Gastrocnemius medialis (tissue), 4 donors: ENCODE data around the gene RBM47. TPM values are rescaled to one million over a fixed set of nuclear protein-coding genes. Genes with fewer than 3 reads are reported as not detected.

Experiments used
- ATAC-seq, 2 donors: fragments of 150-250 bp; one replicate each; pipeline ENCODE4 v1.9.1; 2016
- DNase-seq, 2 donors: peaks; one replicate each; pipeline ENCODE4 v3.0.0-alpha.2; 2019
- H3K27ac ChIP-seq, 4 donors: fragments of 200-600 bp; sonication (generic); 1 replicate in 1 of 4; 2 replicates in 3 of 4; pipeline ENCODE4 v1.5.1; 2016 to 2018; ENCODE audit warnings: mild to moderate bottlenecking in 2 of 4, moderate library complexity in 1 of 4
- H3K27me3 ChIP-seq, 3 donors: fragments of 200-600 bp; sonication (generic) in 2 of 3; 1 replicate in 1 of 3; 2 replicates in 2 of 3; pipeline versions ENCODE4 v1.5.1 to v1.6.0; 2016 to 2019; ENCODE audit warnings: mild to moderate bottlenecking in 1 of 3, moderate library complexity in 1 of 3
- H3K36me3 ChIP-seq, 2 donors: fragments of 200-600 bp; sonication (generic) in 1 of 2; one replicate each; pipeline ENCODE4 v1.5.1; 2017 to 2018
- H3K4me1 ChIP-seq, 2 donors: fragments of 200-600 bp; sonication (generic) in 1 of 2; one replicate each; pipeline ENCODE4 v1.5.1; 2016 to 2017; ENCODE audit warnings: mild to moderate bottlenecking in 2 of 2
- H3K4me3 ChIP-seq, 4 donors: fragments of 200-600 bp; sonication (generic) in 3 of 4; 1 replicate in 1 of 4; 2 replicates in 3 of 4; pipeline ENCODE4 v1.5.1; 2016 to 2019; ENCODE audit warnings: mild to moderate bottlenecking in 2 of 4
- H3K9me3 ChIP-seq, 3 donors: fragments of 200-600 bp; sonication (generic) in 2 of 3; 1 replicate in 1 of 3; 2 replicates in 2 of 3; pipeline ENCODE4 v1.5.1; 2016 to 2019
- POLR2A ChIP-seq, 2 donors: fragments of 450-650 bp; IDR thresholded peaks; one replicate each; pipeline ENCODE4 v1.6.1; 2017; ENCODE audit warnings: antibody characterized with exemption in 2 of 2, mild to moderate bottlenecking in 2 of 2, moderate library complexity in 2 of 2
- in situ Hi-C, 4 donors: fragments of 200-750 bp; cut with MboI; loops; one replicate each; pipeline versions ENCODE4 v1.15.0 to v1.8.0; 2017; ENCODE audit warnings: low sequenced_read_pairs in 4 of 4
- intact Hi-C: fragments of 100-400 bp; cut with DNase I; formaldehyde crosslinking; loops from one replicate; pipeline ENCODE4 v1.15.1; 2023; ENCODE audit warnings: low total_unique reads
- total RNA-seq, 4 donors: library from RNA; depleted of rRNA; stranded (reverse); fragments of >200 nt; gene quantifications; one replicate each; pipeline versions ENCODE4 v1.1.0 to v1.2.3, GENCODE V29; 2016
- TF ChIP-seq, protein P1 (sequence below), 5 experiments: fragments of 450-650 bp in 3 of 5; fragments of 200-600 bp in 2 of 5; sonication (generic) in 2 of 5; IDR thresholded peaks in 4 of 5; conservative IDR thresholded peaks in 1 of 5; 1 replicate in 4 of 5; 2 replicates in 1 of 5; pipeline ENCODE4 v1.5.1; 2016 to 2019; ENCODE audit warnings: antibody characterized with exemption in 5 of 5, mild to moderate bottlenecking in 3 of 5, moderate library complexity in 3 of 5

The RBM47 gene
- total RNA-seq, 4 donors from 2014 or later = 1.5 to 8.7 (median 4.3) TPM

DNA sequence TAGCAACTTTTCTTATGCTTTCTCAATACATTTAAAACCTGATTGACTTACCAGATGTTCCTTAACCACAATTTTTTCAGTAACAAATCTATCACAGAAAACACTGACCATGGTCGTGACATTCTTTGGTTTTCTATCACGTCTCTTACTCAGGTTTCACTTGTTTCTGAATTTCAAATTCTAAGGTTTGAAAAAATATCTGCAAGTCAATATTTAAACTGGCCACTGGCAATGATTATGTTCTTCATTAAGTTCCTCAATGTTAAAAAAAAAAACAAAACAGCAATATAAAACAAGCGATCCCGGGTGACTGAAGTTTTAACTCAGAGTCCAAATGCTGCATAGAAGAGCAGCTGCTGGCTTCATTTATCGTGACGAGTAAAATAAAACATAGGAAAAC is 128.9 kb downstream of the RBM47 start:
- Histone ChIP-seq H3K36me3 (no peaks in the 10 kb centered on the region), H3K27ac (no peak overlapping the region), H3K27me3 (no peaks in the 10 kb centered on the region), H3K4me1 (no peaks in the 10 kb centered on the region), H3K9me3 (no peaks in the 10 kb centered on the region), H3K4me3 (no peak overlapping the region)
- no peak for ATAC-seq
- DNase-seq = no peak
- TF ChIP-seq, protein P1, sequence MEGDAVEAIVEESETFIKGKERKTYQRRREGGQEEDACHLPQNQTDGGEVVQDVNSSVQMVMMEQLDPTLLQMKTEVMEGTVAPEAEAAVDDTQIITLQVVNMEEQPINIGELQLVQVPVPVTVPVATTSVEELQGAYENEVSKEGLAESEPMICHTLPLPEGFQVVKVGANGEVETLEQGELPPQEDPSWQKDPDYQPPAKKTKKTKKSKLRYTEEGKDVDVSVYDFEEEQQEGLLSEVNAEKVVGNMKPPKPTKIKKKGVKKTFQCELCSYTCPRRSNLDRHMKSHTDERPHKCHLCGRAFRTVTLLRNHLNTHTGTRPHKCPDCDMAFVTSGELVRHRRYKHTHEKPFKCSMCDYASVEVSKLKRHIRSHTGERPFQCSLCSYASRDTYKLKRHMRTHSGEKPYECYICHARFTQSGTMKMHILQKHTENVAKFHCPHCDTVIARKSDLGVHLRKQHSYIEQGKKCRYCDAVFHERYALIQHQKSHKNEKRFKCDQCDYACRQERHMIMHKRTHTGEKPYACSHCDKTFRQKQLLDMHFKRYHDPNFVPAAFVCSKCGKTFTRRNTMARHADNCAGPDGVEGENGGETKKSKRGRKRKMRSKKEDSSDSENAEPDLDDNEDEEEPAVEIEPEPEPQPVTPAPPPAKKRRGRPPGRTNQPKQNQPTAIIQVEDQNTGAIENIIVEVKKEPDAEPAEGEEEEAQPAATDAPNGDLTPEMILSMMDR (IDR thresholded peaks at IDR 0.05 in 4 of 5, conservative IDR thresholded peaks at IDR 0.05 in 1 of 5) = no peak
- TF ChIP-seq POLR2A (IDR thresholded peaks at IDR 0.05) = no peak
- in situ Hi-C loops = no loop called here
- intact Hi-C loops = no loop called here

GRCh38 chr4:40493160-40493559 is 136.5 kb downstream of the RBM47 start:
- DNase-seq = no peak
- ATAC-seq = no peak
- in situ Hi-C loops = no loop called here
- H3K36me3 ChIP-seq = no peaks in the 10 kb centered on the region
- H3K27ac ChIP-seq = no peak overlapping the region
- no peak overlapping the region for H3K4me3 ChIP-seq
- H3K27me3 ChIP-seq = no peaks in the 10 kb centered on the region
- TF ChIP-seq, protein P1 (IDR thresholded peaks at IDR 0.05 in 4 of 5, conservative IDR thresholded peaks at IDR 0.05 in 1 of 5) = no peak
- TF ChIP-seq POLR2A (IDR thresholded peaks at IDR 0.05) = no peak
- intact Hi-C loops = no loop called here
- H3K9me3 ChIP-seq = no peaks in the 10 kb centered on the region
- H3K4me1 ChIP-seq = no peaks in the 10 kb centered on the region

- TF ChIP-seq, protein P1 (IDR thresholded peaks at IDR 0.05 in 4 of 5, conservative IDR thresholded peaks at IDR 0.05 in 1 of 5) = no peak
- no peak for TF ChIP-seq POLR2A (IDR thresholded peaks at IDR 0.05)
- ATAC-seq = no peak
- in situ Hi-C loops = no loop called here
Observed at GRCh38 chr4:40492691-40493090, 137.0 kb downstream of the RBM47 start.

DNA sequence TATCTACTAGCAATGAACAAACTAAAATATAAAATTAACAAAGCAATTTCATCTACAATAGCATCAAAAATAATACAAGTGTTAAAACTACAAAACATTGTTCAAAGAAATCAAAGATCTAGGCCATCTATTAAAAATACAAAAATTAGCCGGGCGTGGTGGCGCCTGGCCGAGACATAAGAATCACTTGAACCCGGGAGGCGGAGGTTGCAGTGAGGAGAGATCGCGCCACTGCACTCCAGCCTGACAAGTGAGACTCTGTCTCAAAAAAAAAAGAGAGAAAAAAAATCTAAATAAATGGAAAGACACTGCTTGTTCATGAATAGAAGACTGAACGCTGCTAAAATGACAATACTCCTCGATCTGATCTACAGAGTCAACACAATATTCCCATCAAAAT is 139.2 kb downstream of the RBM47 start:
- ATAC-seq = no peak
- Histone ChIP-seq H3K36me3 (no peaks in the 10 kb centered on the region), H3K27me3 (no peaks in the 10 kb centered on the region), H3K9me3 (no peaks in the 10 kb centered on the region), H3K27ac (no peak overlapping the region), H3K4me1 (no peaks in the 10 kb centered on the region), H3K4me3 (no peak overlapping the region)
- intact Hi-C loops = no loop called here
- no peak for TF ChIP-seq POLR2A (IDR thresholded peaks at IDR 0.05)
- TF ChIP-seq, protein P1 (IDR thresholded peaks at IDR 0.05 in 4 of 5, conservative IDR thresholded peaks at IDR 0.05 in 1 of 5) = no peak
- in situ Hi-C loops = no loop called here
- no peak for DNase-seq

More at GRCh38 chr4:40492691-40493090, 137.0 kb downstream of the RBM47 start:
- no peak overlapping the region for H3K27ac ChIP-seq
- no peak overlapping the region for H3K4me3 ChIP-seq
- H3K36me3 ChIP-seq = no peaks in the 10 kb centered on the region
- no peaks in the 10 kb centered on the region for H3K9me3 ChIP-seq
- intact Hi-C loops = no loop called here
- no peaks in the 10 kb centered on the region for H3K4me1 ChIP-seq
- no peaks in the 10 kb centered on the region for H3K27me3 ChIP-seq
- no peak for DNase-seq

DNA sequence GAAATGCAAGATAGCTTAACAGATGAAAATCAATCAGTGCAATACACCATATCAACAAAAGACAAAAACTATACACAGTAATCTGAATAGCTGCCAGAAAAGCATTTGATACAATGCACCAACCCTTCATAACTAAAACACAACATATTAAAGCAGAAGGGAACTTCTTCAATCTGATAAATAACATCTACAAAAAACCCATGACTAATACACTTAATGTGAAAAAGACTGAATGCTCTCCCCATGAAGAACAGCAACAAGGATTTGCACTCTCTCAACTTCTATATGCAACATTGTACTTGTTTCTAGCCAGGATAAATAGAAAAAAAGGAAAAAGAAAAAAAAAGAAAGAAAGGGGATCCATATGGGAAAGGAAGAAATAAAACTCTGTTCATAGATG is 139.7 kb downstream of the RBM47 start:
- Histone ChIP-seq H3K27ac (no peak overlapping the region), H3K27me3 (no peaks in the 10 kb centered on the region), H3K36me3 (no peaks in the 10 kb centered on the region), H3K9me3 (no peaks in the 10 kb centered on the region), H3K4me3 (no peak overlapping the region), H3K4me1 (no peaks in the 10 kb centered on the region)
- intact Hi-C loops = no loop called here
- DNase-seq (no peak), ATAC-seq (no peak)
- TF ChIP-seq POLR2A (IDR thresholded peaks at IDR 0.05) = no peak
- TF ChIP-seq, protein P1 (IDR thresholded peaks at IDR 0.05 in 4 of 5, conservative IDR thresholded peaks at IDR 0.05 in 1 of 5) = no peak
- in situ Hi-C loops = no loop called here
